Adrenal gland (tissue), 5 donors: ENCODE measurements around the gene LMBRD2.

ENCODE experiments used
- CTCF ChIP-seq, 6 experiments: fragments of 450-650 bp in 4 of 6; fragments of 200-600 bp in 2 of 6; sonication (generic) in 1 of 6; IDR thresholded peaks; 1 replicate in 5 of 6; 2 replicates in 1 of 6; pipeline versions ENCODE4 v1.5.1 to v1.8.0; 2016 to 2021; ENCODE audit warnings: antibody characterized with exemption in 6 of 6, mild to moderate bottlenecking in 2 of 6, moderate library complexity in 1 of 6
- POLR2A ChIP-seq, 2 donors: fragments of 450-650 bp; IDR thresholded peaks; one replicate each; pipeline ENCODE4 v1.6.1; 2017; ENCODE audit warnings: antibody characterized with exemption in 2 of 2, mild to moderate bottlenecking in 2 of 2, moderate library complexity in 1 of 2
- donor health status: DM: no; HTN: no; CAD: no.

GRCh38 chr5:36059571-36060419 is 91.9 kb downstream of the LMBRD2 start:
- no peak for TF ChIP-seq CTCF (IDR thresholded peaks at IDR 0.05)
- no peak for TF ChIP-seq POLR2A (IDR thresholded peaks at IDR 0.05)
